ENCODE measurements around the gene ZBTB17. TPM values are rescaled to one million over a fixed set of nuclear protein-coding genes. Genes with fewer than 3 reads are reported as not detected.
"Not testable (repeated sequence)": the region's sequence is repeated elsewhere in the genome, so short reads cannot be mapped to it uniquely, and the experiment has no call there.

ZBTB17 gene
- total and polyA plus RNA-seq, 9 of the 15 experiments (the other 6 are each of a cell fraction or from before 2014, with no cell fraction given), result 1.1 to 53.4 (median 29.6) TPM

DNA sequence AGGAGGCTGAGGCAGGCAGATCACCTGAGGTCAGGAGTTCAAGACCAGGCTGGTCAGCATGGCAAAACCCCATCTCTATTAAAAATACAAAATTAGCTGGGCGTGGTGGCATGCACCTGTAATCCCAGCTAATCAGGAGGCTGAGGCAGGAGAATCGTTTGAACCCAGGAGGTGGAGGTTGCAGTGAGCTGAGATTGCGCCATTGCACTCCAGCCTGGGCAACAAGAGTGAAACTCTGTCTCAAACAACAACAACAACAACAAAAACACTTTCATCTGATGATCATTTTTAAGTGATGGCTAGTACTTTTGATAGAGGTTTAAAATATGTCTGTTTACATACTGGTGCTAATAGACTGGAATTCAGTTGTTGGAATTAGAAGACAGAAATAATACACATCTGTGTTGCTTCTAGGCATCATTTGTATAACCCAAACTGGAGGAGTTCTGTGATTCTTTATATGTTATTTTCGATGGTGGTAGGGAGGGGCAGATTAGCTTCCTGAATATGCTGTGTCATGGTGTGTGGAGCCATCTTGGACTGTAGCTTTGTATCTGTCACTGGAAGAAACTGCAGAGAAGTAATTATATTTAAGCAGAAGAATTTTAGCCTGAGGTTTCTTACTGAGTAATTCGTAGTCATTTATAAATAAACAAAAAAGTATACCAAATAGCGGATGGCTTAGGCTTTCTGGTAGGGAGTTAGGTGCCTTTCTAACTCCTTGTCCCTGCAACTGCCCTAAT lies 82.9 kb downstream of the ZBTB17 start (continued):
- TF ChIP-seq BRD9 (IDR thresholded peaks at IDR 0.05; ENCODE audit: low read depth, partially characterized antibody) (peak; percentile 27), PTRF (tag; IDR thresholded peaks at IDR 0.05) (peak; percentile 63; the same call in 1 of the 2 replicates), FOXK1 (CRISPR knock-in tag; IDR thresholded peaks at IDR 0.05; ENCODE audit: borderline replicate concordance) (0 out of 2 replicates have a peak, but pooled peaks have one; percentile 49), MAFF (IDR thresholded peaks at IDR 0.05; ENCODE audit: low read length) (peak; percentile 97), BACH1 (tag; IDR thresholded peaks at IDR 0.05) (peak; percentile 97), CEBPB (tag; IDR thresholded peaks at IDR 0.05) (peak; percentile 86), GTF2A2 (tag; IDR thresholded peaks at IDR 0.05) (peak; percentile 71; the same call in 1 of the 2 replicates), LEF1 (IDR thresholded peaks at IDR 0.05) (0 out of 2 replicates have a peak, but pooled peaks have one; percentile 17), NFRKB (IDR thresholded peaks at IDR 0.05; ENCODE audit: low read depth) (peak; percentile 66; the same call in 1 of the 2 replicates), FOXK2 (conservative IDR thresholded peaks at IDR 0.05 in 1 of 2, IDR thresholded peaks at IDR 0.05 in 1 of 2; ENCODE audit: low read depth in 2 of 2) (peak in 1 of 2 experiments; percentile 51; a peak in 3 of 4 replicates)
- TF ChIP-seq, protein P1, sequence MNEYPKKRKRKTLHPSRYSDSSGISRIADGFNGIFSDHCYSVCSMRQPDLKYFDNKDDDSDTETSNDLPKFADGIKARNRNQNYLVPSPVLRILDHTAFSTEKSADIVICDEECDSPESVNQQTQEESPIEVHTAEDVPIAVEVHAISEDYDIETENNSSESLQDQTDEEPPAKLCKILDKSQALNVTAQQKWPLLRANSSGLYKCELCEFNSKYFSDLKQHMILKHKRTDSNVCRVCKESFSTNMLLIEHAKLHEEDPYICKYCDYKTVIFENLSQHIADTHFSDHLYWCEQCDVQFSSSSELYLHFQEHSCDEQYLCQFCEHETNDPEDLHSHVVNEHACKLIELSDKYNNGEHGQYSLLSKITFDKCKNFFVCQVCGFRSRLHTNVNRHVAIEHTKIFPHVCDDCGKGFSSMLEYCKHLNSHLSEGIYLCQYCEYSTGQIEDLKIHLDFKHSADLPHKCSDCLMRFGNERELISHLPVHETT (CRISPR knock-in tag; conservative IDR thresholded peaks at IDR 0.05 in 1 of 2, IDR thresholded peaks at IDR 0.05 in 1 of 2), result peak in 1 of 2 experiments; percentile 72; a peak in 1 of 4 replicates
- TF ChIP-seq, protein P2, sequence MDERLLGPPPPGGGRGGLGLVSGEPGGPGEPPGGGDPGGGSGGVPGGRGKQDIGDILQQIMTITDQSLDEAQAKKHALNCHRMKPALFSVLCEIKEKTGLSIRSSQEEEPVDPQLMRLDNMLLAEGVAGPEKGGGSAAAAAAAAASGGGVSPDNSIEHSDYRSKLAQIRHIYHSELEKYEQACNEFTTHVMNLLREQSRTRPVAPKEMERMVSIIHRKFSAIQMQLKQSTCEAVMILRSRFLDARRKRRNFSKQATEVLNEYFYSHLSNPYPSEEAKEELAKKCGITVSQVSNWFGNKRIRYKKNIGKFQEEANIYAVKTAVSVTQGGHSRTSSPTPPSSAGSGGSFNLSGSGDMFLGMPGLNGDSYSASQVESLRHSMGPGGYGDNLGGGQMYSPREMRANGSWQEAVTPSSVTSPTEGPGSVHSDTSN (CRISPR knock-in tag; IDR thresholded peaks at IDR 0.05; ENCODE audit: low read depth), result not testable (repeated sequence)
- TF ChIP-seq, protein P2 (tag; conservative IDR thresholded peaks at IDR 0.05; ENCODE audit: low read depth), result 0 out of 2 replicates have a peak, but pooled peaks have one; percentile 40
- TF ChIP-seq, protein P3, sequence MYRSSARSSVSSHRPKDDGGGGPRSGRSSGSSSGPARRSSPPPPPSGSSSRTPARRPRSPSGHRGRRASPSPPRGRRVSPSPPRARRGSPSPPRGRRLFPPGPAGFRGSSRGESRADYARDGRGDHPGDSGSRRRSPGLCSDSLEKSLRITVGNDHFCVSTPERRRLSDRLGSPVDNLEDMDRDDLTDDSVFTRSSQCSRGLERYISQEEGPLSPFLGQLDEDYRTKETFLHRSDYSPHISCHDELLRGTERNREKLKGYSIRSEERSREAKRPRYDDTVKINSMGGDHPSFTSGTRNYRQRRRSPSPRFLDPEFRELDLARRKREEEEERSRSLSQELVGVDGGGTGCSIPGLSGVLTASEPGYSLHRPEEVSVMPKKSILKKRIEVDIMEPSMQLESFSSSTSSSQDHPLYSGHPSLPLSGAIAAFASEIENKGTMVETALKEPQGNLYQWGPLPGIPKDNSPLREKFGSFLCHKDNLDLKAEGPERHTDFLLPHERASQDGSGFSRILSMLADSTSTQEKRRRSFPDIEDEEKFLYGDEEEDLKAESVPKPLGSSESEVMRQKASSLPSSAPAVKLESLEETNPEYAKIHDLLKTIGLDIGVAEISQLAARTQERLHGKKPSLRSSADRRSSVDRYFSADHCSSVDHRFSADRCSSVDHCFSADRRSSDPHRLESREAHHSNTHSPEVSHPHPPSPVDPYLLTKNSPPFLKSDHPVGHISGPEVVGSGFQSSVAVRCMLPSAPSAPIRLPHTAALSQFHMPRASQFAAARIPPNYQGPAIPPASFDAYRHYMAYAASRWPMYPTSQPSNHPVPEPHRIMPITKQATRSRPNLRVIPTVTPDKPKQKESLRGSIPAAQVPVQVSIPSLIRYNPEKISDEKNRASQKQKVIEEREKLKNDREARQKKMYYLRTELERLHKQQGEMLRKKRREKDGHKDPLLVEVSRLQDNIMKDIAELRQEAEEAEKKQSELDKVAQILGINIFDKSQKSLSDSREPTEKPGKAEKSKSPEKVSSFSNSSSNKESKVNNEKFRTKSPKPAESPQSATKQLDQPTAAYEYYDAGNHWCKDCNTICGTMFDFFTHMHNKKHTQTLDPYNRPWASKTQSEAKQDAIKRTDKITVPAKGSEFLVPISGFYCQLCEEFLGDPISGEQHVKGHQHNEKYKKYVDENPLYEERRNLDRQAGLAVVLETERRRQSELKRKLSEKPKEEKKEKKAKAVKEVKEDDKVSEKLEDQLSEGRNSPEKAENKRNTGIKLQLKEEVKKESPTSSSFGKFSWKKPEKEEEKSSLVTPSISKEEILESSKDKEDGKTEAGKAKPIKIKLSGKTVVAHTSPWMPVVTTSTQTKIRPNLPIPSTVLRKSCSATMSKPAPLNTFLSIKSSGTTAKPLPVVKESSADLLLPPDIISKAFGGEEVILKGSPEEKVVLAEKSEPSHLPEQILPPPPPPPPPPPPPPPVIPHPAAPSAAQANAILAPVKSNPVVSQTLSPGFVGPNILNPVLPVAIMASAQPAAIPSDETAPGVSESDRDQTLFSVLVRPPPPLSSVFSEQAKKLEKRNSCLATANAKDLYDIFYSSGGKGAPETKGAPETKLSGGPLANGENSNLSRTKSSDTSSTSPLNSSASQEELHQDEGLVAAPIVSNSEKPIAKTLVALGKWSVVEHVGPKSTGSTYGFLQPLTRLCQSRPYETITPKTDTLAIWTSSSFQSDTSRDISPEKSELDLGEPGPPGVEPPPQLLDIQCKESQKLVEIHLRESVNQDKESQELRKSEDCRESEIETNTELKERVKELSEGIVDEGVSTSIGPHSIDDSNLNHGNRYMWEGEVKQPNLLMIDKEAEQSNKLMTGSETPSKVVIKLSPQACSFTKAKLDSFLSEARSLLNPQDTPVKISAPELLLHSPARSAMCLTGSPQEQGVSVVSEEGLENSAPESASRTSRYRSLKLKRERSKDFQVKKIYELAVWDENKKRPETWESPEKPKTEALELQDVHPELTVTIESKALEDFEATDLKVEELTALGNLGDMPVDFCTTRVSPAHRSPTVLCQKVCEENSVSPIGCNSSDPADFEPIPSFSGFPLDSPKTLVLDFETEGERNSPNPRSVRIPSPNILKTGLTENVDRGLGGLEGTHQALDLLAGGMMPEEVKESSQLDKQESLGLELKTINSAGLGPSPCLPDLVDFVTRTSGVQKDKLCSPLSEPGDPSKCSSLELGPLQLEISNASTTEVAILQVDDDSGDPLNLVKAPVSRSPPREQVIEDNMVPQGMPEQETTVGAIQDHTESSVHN (IDR thresholded peaks at IDR 0.05; ENCODE audit: borderline replicate concordance in 1 of 2, low read depth in 1 of 2), result peak; percentile 38 to 86; a peak in 1 of 4 replicates

Data from K562 (cell line).